NCI-H1417 treated with DMSO at 0.1 percent for 48 hours (cell line): ENCODE results near the gene NCBP2L.
A peak's percentile ranks its signal among the peaks of the same experiment; 100 is the strongest.

ENCODE experiments used
- DNase-seq: peaks from one replicate; lab custom pipeline; 2025; lab: John Stamatoyannopoulos, UW

Gene NCBP2L

GRCh38 chrX:107752714-107753113, 24.8 kb upstream of the NCBP2L start:
- no peak for DNase-seq

- DNase-seq = no peak
These were observed 24.3 kb upstream of the NCBP2L start for GRCh38 chrX:107753187-107753586.

- no peak for DNase-seq
These were observed 21.8 kb upstream of the NCBP2L start for GRCh38 chrX:107755721-107756120.

GRCh38 chrX:107758231-107758766, 19.2 kb upstream of the NCBP2L start:
- no peak for DNase-seq

GRCh38 chrX:107760304-107761077, 17.0 kb upstream of the NCBP2L start:
- no peak for DNase-seq

GRCh38 chrX:107763647-107764046, 13.9 kb upstream of the NCBP2L start:
- DNase-seq = no peak

GRCh38 chrX:107764845-107765608, 12.5 kb upstream of the NCBP2L start:
- no peak for DNase-seq

GRCh38 chrX:107766470-107767150, 10.9 kb upstream of the NCBP2L start:
- no peak for DNase-seq

GRCh38 chrX:107768051-107768450, 9.5 kb upstream of the NCBP2L start:
- no peak for DNase-seq

GRCh38 chrX:107769581-107770317, 7.8 kb upstream of the NCBP2L start:
- DNase-seq = no peak

GRCh38 chrX:107773206-107773605, 4.3 kb upstream of the NCBP2L start:
- no peak for DNase-seq

- no peak for DNase-seq
These were observed 3.6 kb upstream of the NCBP2L start for GRCh38 chrX:107773906-107774435.

- no peak for DNase-seq
These were observed 2.4 kb upstream of the NCBP2L start for GRCh38 chrX:107775000-107775733.

GRCh38 chrX:107775734-107776511, 1.6 kb upstream of the NCBP2L start, which contains the start of gene TSC22D3:
Gene TSC22D3 (minus strand): TSS chrX:107775787. CDS start chrX:107775419, 368 bp downstream.
- peak; percentile 6 for DNase-seq

- DNase-seq = peak; percentile 60
These were observed 641 bp upstream of the NCBP2L start for GRCh38 chrX:107776649-107777535.

GRCh38 chrX:107780525-107780924, 3.0 kb downstream of the NCBP2L start:
- no peak for DNase-seq

GRCh38 chrX:107787827-107788226, 10.3 kb downstream of the NCBP2L start:
- no peak for DNase-seq

- no peak for DNase-seq
These were observed 26.9 kb downstream of the NCBP2L start for GRCh38 chrX:107804427-107804826.

GRCh38 chrX:107805179-107805578, 27.6 kb downstream of the NCBP2L start:
- DNase-seq = no peak
